ENCODE data around the gene TTLL11. TPM values are rescaled to one million over a fixed set of nuclear protein-coding genes. Genes with fewer than 3 reads are reported as not detected.
"Not testable (repeated sequence)": the region's sequence is repeated elsewhere in the genome, so short reads cannot be mapped to it uniquely, and the experiment has no call there.

TTLL11 gene
- total RNA-seq, 1 donor from 2014 or later: 43.7 TPM

DNA sequence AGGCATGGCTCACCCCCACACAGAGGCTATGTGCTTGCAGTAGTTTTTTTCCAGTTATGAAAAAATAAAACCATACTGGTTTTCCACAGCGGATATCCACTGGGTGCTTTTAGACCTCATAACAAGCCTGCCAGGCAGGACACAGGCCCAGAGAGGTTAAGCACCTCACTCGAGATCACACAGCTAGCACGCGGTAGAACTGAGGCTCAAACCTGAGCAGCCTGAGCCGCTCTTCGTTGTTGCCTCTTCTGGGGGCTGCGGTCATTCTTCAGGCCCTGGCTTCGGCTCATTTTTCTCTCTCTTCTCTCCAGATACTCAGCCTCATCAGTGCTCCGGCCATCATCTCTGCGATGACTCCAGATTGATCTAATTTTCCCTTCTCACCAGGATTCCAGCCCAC, 196.0 kb downstream of the TTLL11 start:
- DNase-seq: no peak

DNA sequence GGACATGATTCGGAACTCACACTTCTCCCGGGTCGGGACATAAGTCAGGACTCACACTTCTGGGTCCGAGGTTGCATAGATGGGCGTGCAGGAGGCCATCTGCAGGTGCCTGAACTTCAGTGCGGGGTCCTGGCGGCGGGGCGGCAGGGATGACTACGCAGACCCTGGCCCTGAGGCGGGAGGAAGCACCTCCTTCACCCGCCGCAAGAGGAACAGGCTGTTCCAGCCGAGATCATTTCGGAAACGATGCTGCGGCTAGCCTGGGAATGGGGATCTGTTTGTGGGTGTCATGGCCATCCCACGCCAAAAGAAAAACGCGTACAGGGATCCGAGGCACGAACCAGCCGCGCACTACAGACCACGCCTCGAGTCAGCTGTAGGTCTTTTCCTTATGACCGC, 196.6 kb downstream of the TTLL11 start:
- DNase-seq: no peak

DNA sequence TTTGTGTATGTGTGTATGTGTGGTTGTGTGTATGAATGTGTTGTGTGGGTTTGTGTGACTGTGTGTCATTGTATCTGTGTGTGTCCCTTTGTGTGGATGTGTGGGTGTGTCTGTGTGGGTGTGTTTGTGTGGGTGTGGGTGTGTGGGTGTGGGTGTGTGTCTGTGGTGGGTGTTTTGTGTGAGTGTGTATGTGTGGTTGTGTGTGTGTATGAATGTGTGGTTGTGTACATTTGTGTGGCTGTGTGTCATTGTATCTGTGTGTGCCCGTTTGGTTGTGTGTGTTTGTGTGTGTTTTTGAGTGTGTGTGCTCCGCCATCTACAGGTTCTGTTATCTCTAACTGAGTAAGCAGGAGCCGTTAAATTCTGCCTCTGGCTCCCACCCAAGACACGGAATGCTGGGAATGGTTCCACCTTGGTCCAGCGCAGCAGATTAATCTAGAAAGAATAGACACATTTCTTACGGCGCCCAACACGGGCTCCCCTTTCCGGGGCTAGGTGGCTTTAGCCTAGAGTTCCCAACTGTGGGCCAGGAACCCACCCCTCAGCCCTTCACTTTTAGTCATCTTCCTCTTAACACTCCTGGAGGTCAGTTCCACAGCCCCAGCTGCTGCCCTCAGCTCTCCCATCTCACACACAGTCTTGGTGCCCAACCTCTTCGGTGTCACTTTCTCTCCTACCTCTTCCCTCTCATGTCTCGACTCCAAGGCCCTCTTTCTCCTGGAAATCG, 197.1 kb downstream of the TTLL11 start:
- DNase-seq: no peak

DNA sequence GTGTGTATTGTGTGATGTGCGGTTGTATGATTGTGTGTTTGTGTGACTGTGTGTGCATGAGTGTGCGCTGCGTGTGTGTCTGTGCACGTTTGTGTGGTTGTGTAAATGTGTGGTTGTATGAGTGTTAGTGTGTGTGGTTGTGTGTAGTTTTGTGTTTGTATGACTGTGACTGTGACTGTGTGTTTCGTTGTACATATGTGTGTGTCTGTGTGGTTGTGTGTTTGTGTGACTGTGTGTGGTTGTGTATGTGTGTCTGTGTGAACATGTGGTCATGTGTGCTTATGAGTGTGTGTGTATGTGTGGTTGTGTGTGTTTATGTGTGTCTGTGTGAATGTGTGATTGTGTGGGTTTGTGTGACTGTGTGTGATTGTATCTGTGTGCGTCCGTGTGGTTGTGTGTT, 197.8 kb downstream of the TTLL11 start:
- DNase-seq: no peak

DNA sequence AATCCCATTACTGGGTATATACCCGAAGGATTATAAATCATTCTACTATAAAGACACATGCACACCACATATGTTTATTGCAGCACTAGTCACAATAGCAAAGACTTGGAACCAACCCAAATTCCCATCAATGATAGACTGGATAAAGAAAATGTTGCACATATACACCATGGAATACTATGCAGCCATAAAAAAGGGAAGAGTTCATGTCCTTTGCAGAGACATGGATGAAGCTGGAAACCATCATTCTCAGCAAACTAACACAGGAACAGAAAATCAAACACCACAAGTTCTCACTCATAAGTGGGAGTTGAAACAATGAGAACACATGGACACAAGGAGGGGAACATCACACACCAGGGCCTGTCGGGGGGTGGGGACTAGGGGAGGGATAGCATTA, 198.7 kb downstream of the TTLL11 start:
- not testable (repeated sequence) for DNase-seq

DNA sequence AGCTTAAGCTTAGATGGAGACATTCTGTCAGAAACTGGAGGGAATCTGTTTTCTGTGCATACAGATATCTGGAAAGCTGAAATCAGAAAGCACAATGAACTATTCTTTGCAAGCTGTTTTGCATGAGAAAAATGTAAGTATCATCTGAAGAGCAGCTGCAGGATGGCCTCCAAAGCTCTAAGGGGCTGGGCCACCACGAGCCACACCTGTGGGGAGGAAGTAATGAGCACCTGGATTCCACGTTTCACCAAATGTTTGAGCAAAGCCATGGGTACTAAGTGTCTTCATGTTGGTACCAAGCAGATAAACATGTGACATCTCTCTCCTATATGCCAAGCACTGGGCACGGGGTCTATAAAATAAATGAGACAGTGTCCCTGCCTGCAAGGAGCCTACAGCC, 199.3 kb downstream of the TTLL11 start:
- DNase-seq: no peak

DNA sequence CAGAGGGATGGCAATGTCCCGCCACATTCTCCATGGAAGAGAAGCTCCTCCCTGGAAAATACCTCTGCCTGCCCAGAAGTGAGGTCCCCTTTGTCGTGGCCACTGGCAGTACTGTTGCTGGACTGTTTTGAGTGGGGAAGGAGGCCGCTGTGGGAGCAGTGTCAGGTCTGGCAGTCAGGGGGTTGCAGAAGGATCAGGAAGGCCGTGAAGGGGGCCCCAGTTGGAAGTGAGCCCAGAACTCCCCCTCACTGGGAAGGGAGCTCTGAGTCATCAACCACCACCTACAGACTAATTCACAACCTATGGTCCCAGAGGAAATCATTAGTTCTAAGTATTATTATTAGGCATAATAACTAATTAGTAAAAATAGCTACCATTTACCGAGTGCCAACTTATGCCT, 200.4 kb downstream of the TTLL11 start:
- DNase-seq: no peak

DNA sequence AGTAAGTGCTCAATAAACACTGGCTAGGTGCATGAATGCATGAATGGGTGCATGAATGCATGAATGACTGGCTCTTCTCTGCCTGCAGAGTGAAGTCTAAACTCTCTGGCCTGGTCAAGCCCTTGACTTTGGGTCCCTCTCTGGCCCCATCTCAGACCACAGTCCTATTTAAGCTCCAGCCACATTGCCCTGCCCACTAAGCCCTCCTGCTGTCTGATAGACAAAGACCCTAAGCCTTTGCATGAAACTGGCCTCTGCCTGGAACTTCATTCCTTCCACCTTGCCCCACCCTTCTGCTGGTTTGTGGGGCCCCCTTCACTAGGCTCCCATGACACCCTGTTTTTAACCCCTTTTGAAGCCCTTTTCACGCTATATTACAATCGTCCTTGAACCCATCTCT, 202.4 kb downstream of the TTLL11 start:
- no peak for DNase-seq

DNA sequence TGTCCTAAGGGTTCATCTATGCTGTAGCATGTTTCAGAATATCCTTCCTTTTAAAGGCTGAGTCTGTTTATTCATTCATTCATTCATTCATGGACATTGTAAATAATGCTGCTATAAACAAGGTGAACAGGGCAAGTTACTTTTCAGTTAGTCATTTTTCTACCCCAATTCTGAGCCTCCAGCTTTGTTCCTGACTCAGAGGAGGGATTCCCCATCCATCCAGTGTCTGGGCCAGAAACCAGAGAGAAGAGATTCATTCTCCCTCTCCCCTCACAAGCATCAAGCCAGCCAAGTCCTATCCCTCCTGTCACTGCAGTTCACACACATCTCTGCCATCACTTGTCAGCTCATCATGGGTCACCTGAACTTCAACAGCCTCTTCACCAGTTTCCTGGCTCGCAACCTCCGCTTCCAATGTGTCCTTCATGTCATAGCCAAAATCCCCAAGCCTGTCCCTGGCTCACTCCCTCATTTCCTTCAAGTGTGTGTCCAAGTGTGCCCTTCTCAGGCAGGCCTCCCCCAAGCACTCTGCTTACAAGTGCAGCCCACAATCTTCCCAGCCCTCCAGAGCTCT, 203.0 kb downstream of the TTLL11 start:
- DNase-seq: no peak

DNA sequence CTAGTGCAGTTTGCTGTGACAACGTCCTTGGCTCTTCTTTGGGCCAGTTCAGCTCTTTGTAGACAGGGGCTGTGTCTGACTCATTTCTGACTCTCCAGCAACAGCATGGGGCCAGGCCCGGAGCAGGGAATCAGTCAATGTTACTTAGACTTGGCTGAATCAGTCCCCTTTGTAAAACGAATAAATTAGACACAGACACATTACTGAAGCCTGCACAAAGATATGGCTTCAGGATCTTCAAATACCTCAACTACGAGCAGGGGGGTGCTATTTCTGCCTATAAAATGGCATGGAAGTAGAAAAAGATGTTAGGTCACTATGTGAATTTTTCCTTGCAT, 204.7 kb downstream of the TTLL11 start:
- DNase-seq: peak; percentile 37

DNA sequence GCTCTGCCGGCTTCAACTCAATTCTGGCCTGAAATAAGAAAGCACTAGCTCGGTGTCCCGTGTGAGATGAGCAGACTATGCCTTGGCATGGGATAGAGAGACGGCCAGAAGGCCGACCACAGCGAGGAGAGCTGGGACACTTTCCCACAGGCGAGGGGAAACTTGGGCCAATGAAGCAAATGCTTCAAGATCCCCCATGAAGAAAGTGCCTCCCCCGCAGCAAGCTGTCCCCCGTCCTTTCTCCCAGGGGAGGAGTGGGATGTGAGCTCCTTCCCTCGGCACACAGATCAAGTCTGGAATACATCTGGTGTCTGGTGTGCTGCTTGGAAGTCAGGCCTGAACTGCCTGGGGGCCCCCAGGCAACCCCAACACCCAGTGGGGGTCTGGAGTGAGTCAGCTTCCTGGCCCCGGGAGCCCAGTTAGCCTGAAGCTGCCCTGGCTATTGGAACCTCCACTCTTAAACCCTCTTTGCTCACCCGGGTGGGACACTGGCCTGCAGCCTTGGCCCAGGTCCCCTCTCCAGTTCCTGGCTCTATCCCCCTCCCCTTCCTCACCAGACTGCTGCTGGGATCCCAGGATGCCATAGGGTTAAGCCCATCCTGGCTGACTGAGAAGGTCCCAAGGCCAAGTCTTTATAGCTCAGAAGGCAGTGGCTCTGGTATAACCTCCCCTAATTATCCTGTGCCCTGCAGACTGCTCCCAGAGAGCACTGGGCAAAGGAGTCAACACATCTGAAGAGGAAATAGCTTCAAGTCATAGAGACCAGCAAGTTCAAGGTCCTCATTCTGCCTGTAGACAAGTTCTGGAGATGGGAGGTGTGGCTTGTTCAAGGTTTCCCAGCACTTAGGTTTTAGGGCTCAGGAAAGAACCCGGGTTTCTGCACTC, 205.3 kb downstream of the TTLL11 start:
- no peak for DNase-seq

DNA sequence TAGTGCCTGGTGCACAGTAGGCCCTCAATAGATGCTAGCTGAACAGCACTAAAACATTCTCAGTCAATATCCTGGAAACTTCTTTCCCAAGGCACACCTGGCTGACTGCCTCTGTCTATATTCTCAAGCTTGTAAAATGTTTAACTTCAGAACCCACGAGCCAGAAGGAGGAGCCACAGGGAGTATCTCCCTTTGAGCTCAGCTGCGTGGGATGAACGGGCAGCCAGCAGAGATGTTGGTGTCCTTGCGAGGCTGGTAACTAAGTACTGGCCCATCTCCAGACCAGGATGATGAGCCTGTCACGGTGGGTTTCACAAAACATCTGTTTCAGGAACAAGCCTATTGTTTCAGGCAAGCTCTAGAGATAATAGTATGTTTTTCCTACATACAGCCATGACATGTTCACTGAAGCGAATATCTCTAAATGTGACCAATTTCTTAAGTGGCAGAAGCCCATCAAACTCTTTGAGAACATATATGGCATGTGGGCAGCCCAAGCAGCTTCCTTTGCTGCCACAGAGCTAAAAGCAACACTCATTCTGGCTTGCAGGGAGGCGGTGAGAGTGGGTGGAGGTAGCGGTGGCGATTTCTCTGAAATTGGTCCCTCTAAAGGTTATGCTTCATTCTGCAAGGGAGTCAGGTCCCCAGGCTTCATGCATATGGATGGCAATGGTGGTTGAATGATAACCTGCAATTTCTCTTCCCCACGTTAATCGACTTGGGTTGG, 206.2 kb downstream of the TTLL11 start:
- peak; percentile 38 for DNase-seq

DNA sequence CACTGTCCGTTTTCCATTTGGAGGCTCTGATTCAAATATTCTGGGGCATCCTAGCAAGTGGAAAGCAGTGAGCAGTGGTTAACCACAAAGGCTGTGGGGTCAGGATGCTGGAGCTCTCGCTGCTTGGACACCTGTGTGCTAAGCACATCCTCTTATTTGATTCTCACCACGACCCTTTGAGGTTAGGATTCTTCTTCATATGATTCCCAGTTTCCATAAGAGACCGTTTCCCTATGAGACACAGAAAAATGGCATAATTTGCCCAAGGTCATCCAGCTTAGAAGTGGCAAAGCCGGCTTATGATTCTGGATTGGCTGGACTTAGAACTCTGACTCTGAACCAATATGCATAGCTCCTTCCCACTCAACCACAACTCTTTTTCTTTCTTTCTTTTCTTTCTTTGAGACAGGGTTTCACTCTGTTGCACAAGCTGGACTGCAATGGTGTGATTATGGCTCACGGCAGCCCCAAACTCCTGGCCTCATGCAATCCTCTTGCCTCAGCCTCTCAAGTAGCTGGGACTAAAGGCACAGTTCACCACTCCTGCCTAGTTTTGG, 207.7 kb downstream of the TTLL11 start:
- no peak for DNase-seq

DNA sequence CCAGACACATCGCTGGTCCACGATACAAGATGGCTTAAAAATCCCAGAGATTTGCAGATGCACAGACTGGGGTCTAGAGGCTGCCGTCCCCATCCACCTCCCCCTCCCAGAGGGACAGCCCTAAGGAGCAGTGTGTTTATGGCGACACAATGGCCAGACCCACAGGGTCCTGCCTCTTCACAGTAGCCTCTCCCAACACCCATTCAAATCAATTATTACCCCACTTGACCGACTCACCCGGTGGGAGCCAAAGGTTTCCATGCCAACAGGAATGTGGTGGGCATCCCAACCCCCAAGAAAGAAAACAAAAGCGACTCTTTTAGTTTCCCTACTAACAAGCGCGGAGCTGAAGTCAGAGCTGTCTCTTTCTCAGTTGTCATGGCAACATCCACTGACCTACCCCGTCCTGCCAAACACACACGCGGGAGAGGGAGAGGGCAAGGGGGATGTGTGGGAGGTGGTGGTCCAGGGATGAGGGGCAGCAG, 209.0 kb downstream of the TTLL11 start:
- peak; percentile 73 for DNase-seq

DNA sequence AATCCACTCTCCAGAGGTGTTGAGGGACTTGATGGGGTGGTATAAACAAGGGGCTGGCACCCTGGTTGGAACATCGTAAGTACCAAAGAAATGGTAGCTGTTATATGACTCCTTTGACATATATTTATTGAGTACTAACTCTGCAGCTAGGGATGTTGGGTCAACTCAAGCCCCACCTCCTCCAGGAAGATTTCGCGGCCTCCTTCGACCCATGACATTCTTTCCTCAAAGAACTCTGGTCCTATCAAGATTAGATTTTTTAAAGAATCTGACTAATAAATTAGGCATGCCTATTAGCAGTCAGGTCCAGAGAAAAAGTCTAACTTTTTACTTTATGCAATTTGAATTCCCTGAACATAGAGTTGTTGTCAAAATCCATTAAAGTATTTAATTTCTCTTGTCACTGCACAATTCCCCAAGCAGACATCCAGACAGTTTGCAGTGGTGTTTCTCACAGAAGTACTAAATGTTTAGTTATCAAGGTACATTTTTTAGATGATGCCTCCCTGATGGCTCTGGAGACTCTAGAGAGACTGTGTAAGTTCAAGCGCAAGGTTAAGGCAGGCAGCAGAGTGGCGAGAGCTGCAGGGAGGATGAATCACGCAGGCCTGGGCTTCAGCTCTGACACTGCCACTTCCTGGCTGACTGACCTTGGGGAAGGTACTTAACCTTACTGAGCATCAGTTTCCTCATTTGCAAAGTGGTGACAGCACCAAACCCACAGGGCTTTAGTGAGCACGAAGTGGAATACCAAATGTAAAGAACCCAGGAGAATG, 209.6 kb downstream of the TTLL11 start:
- DNase-seq: no peak

DNA sequence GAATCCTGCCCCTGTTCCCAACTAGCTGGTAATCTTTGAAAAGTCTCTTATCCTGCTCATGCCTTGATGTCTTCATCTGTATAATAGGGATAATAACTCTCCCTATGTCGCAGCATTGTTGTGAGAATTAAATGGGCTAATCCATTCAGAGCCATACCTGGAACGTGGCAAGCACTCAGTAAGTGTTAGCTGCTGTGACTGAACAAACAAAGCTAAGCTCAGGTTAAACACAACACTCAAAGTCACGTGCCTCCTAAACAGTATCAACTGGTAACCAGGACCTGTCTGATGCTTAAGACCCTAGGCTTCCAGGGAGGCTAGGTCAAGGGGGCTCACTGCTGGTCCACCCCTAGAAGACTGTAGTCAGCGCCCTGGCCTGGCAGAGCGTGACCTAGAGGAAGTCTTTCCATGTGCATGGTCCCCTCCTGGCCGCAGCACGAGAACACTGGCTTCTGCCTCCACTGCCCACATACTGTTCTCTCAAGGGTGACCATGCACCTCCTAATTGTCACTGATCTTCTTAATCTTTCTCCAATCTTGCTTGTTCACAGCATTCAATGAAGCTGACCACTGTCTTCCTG, 211.1 kb downstream of the TTLL11 start:
- DNase-seq: no peak

DNA sequence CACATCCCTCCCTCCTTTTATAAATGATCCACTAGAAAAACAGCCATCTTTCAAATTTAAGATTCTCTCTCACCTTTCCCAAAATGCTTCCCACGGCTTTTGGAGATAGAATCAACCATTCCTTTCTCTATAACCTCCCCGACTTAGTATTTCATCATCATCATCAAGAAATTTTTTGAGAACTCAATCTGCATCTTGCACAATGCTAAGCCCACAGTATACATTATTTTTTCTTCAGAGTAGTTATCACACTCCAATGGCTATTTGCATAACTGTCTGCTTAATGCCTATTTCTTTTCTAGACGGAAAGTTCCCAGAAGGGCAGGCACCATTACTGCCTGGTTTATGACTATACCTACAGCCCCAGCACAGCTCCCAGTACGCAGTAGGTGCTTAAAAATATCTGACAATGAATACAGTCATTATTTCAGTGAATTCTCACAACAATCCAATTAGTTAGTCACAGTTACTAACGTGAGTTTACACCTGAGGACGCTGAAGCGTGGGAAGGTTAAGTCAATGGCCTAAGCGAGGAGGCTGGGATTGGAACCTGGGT, 212.7 kb downstream of the TTLL11 start:
- DNase-seq: no peak

DNA sequence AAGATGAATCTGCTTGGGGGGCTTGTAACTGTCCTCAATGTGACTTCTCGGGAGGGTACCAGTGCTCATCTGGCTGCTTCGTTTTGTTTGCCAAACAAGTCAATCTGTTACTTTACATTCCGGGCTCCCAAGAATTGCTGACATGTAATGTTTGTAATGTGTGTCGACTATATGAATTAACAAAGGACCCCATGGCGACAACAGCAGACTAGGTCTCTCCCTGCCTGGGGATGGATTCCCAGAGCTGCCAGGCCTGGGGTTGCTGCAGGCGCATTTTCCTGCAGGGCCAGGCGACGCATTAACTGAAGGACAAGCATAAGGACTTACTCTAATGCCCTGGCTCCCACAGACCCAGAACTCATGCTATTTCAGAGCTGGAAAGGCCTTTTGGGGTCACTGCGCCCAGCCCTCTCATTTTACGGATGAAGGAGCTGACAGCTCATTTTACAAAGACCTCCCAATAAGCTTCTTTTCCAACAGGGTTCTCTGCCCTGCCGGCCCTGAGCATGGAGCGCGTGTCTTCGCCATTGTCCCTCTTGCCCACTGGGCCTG, 214.8 kb downstream of the TTLL11 start:
- no peak for DNase-seq

DNA sequence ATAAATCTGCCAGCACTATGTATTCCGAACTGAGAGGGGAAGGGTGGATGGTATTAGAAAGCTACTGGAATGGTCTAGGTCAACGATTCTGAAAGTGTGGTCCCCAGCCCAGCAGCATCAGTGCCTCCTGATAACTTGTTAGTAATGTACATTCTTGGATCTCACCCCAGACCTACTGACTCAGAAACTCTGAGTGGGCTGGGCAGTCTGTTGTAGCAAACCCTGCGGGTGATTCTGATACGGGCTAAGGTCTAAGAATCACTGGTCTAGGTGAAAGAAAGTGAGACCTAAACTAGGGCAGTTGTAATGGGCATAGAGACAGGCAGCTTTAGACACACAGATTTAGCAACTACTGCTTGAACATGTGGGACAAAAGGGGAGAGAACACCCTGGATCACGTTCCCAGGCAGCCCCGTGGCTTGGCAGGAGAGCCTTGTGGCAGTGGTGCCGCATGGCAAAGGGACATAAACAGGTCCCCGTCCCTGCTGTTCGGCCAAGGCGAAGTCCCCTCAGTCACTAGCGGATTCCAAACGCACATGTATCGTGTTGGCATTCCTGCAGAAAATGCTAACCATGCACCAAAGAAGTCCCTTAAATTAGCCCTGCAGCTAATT, 216.3 kb downstream of the TTLL11 start:
- DNase-seq: no peak

DNA sequence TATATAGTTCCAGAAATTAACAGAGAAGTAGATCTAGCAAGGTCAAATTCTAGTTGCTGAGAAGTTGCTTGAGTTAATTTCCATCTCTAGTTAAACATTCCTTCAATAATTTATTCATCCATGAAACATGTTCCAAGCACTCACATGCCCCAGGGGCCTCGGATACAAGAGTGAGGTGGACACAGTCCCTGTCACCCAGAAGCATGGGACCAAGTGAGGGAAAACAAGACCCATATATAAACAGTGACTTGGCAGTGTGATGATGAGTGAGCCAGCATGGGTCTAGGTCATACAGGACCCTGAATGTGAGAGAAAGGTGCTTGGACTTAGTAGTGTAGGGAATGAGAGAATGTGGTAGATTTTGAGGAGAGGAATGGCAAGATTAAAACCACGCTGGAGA, 216.9 kb downstream of the TTLL11 start:
- DNase-seq: no peak

All from tongue (tissue), 2 donors.